ENCODE results near the gene NCOR2. TPM values are rescaled to one million over a fixed set of nuclear protein-coding genes. Genes with fewer than 3 reads are reported as not detected.
A peak's percentile ranks its signal among the peaks of the same experiment; 100 is the strongest.

NCOR2 gene
- total RNA-seq, 1 experiment from 2014 or later = 8.7 TPM

DNA sequence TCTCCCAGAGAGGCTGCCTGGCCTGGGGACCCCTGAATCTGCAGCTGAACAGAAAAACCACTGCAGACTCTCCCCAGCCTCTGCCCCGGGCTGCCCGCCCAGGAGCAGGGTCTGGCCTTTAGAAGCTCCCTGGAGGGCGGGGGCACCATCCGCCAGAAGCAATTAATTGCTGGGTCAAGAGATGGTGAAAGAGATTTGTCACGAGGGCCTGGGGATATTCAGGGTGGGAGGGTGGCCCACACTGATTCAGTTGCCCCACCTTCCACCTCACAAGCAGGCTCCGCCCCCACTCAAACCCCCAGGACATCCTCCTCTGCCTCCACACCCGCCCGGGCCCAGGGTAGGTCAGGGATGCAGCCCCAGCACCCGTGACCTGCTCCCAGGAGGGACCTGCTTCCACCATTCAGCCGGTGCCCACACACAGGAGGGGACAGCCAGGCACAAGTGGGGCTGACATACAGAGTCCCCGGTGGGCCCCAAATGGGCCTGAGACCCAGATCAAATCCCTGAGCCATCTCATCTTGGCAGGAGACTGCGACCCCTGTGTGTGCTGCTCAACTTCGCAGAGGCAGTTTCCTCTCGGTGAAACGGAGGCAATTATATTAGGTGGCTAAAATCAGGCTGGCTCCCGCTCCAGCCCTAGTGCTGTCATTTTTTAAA is 23.0 kb downstream of the NCOR2 start:
- DNase-seq (ENCODE audit: low read depth) = no peak

DNA sequence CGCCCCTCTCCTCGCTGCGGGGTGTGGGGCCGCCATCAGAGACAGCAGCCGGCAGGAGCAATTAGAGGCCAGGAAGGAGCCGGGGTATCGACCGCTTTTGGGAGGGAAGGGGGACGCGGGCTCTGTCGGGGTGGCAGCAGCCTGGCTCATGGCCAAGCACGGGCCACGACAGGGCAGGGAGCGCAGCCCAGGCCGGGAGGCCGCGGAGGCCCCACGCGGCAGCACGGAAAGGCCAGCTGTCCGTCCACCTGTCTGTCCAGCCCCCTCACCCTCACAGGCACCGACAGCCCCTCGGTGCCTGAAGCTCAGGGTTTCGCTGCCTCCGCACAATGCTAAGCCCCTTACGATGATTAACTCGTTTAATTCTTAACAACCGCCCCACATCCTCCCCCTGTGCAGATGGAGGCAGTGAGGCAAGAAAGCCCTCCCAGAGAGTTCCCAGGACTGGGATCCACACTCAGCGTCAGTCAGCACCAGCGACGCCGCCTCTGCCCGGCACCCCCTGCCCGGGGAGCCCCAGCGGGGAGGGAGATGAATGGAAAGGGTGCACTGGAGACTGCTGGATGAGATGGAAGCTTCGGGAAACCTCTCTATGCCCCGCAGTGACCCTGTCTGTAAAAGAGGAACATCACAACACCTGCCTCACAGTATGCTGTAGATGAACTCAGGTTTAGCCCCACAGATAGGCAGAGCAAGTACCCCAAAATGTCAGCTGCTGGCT is 23.7 kb downstream of the NCOR2 start:
- no peak for DNase-seq (ENCODE audit: low read depth)

DNA sequence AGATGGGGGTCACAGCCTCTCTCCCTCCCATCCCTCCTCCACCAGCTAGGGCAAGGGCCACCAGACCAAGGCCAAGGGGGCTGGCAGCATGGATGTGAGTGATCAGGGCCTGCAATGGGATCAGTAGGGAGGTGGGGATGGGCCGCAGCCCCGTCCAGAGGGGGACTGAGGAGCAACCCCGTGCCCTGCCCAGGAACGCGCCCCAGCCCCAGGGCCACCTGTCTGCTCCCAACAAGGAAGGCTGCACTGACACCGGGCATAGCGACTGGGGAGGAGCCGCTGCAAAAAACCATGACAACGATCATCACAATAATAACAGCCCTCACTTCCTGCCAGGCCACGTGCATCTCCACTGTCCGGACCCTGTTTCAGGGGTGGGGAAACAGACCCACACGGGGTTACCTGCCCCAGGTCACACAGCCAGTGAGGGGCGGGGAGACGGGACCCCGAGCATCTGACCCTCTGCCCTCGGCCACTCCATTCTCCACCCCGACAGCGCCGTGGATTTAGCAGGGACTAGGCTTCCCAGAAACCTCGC is 24.3 kb downstream of the NCOR2 start:
- no peak for DNase-seq (ENCODE audit: low read depth)

DNA sequence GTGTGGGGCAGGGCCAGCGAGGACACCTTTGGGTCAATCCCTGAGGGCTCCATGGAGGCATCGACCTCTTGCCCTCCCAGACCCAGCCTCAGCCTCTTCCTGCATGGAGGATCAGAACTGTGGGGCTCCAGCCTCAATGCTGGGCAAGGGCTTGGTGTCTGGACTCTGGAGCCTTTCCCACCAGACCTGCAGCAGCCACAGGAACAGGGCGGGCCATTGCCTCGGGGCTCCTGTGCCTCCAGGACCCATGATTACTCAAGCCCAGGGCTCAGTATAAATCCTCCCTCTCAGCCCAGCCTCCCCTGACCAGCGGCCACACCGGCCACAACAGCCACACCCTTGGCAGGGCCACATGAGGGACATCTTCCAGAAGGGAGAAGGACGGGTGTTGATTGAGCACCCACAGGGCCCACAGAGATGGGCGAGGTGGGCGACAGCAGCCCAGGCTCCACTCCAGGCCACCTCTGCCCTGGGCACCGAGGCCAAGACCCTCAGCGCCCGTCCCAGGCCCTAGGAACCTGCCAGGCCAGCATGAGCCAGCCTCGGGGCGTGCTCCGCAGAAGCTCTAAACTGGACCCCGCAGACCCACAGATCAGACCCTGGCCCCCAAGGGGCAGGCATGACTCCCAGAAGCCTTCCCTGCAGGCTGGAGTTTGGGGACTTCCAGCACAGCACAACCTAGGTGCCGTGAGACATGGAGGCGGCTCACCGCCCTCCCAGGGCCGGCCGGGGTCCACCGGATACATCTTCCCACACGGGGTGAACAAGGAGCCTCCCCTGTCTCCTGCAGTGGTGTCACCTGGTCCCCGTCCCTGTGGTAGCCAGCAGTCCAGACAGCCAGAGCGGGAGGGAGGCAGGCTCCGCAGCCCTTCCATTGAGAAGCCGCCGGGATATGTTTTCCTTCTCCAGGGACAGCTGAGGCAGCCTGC is 25.1 kb downstream of the NCOR2 start:
- peak; percentile 34 for DNase-seq (ENCODE audit: low read depth)

DNA sequence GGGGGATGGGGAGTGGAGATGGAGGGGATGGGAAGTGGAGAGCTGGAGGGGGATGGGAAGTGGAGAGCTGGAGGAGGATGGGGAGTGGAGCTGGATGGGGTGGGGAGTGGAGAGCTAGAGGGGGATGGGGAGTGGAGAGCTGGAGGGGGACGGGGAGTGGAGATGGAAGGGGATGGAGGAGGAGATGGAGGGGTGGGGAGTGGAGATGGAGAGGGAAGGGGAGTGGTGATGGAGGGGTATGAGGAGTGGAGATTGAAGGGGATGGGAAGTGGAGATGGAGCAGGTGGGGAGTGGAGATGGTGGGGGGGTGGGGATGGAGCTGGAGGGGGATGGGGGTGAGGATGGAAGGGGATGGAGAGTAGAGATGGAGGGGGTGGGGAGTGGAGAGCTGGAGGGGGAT is 26.1 kb downstream of the NCOR2 start:
- DNase-seq (ENCODE audit: low read depth) = no peak

DNA sequence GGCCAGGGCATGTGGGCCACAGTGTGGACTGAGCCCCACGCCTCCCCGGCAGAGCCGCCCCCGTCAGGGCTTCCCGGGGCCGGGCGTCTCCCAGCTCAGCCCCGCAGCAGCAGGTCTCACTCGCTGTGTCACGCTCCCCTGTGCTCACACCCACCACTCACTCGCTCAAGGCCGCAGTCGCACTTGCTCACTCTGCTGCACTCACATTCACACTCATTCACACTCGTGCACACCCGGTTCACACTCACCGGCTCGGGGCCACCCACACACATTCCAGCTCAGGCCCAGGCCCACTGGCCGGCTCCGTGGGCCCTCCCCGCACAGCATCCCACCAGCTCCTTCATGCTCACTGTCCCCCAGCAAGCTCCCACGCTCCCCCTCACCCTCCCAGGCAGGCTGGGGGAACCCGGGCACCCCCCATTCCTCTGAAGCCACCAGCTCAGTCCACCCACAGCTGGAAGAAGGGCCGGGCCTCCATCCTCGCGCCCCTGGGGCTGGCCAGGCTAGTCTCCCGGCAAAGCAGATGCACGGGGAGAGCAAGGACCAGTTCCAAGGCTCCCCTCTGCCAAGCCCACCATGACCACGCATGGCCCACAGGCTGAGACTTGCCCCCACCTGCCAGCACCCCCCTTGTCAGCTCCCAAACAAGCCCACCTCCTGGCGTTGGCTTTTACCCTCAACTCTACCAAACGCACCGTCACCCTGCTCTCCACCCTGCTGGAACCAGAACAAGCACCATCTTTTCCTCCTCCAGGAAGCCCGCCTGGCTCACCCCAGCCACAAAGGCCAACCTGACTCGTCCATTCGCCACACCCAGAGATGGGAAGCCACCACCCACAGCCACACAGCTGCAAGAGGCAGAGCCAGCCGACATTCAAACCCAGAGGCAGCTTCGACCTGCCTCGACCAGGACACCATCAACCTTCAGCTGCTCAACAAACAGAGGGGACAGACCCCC is 28.0 kb downstream of the NCOR2 start:
- DNase-seq (ENCODE audit: low read depth) = no peak

DNA sequence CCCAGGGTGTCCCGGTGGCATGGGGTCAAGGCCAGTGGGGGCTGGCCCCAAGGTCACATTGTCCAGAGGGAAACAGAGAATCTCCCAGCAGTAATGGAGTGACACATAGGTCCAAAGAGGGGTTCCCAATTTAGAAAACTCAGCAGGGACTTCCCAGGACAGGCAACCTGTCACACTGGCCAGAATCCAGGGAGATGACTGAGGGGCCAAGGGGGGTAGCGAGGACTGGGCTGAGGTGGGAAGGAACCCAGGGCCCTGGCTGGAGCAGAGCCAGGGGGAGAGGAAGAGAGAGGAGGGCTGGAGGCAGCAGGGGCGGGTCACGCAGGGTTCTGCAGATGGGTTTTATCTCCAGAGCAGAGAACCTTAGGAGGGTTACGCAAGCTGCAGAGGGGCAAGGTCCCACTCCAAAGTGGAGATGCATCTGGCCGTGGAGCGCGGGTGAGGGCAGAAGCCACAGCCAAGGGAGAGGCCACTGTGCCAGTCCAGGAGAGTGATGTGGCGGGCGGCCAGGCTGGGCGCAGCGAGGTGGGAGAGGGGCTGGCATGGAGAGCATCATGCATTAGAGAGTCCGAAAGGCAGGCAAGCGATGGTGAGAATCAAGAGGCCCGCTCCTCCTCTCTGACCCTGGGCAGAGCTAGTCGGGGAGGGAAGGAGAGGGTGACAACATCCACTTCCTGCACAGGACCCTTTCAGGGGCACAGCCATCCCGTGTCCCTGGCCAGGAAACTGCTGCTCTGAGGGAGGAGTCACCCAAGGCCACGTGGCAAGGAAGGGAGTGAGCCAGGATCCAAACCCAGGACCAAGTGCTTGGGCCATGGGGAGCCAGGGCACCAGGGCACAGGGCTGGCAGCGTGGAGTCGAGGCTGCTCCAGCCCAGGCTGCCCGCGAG is 29.0 kb downstream of the NCOR2 start:
- DNase-seq (ENCODE audit: low read depth) = no peak

DNA sequence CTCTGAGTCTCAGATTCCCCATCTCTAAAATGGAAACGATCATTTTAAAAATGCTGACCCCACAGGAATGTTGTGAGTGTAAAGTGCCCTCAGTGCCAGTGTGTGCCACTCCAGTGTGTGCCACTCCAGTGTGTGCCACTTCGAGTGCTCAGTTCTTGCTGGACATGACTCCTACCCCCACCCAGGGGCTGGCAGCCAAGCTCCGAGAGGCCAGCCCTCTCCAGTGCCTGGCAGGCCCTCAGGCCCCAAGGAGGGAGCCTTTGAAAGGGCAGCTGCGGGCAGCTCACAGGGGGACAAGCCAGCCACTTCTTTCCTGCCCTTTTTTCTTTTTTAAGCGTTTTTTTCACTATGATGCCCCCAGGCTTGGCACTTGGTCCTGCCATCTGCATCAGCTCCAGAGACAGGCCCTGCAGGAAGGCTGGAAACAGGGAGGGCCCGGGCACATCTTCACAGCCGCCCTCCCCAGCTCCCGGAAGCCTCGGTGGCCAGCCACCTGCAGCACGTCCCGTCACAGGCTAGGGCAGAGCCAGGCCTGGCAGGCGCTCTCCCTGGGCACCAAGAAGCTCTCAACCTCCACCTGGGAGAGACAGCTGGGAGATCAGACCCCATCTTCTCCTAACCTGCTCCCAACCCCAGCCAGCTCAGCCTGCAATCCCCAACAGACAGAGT is 29.8 kb downstream of the NCOR2 start:
- DNase-seq (ENCODE audit: low read depth) = peak; percentile 58

DNA sequence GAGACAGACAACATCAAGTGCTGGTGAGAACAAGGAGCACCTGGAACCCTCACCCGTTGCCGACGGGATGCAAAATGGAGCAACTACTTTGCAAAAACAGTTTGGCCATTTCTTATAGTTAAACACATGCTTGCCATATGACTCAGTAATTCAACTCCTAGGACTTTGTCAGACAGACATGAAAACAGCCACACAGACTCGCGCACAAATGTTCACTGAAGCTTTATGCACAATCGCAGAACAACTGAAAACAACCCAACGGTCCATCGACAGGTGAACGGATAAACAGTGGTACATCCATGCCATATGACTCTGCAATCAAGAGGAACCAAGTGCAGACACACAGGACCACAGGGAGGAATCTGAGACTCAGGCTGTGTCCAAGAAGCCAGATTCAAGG is 30.8 kb downstream of the NCOR2 start:
- no peak for DNase-seq (ENCODE audit: low read depth)

DNA sequence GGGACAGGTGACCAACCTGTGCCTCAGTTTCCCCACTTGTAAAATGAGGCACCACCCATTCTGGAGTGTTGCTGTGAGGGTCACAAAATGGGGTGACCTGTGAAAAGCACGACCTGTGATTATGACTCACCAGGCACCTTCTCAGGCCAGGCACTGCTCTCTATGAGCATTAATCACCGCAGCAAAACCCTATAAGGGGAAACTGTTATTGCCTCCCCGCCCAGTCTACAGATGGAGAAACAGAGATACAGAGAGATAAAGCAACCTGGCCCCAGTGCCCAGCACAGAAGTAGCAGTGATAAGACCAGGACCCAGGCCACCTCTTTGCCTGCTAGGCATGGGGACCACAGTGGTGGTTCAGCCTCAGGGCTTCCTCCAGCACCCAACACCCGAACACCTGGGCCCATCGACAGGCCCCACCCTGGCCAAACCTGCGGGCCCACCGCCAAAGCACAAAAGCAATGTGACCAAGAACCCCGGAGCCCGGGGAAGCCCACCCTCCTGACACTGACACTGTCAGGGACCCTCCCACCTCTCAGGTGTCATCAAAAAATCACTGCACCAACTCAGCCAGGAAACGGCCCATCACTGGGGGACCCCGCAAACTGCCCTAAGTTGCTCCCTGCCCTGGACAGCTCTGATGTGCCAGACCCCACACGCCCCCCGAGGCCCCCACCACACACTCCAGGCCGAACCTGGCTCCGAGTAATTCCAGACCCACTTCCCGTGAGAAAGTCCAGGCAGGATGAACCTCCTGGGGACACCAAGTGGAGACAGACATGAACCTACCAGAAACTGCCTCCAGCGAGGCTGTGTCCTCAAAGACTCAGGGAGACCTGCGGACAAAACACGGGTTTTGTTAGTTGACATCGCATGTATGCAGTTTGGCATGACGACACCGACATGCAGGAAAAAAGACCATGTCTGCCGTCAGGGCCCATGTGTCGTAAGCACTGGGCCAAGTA is 32.4 kb downstream of the NCOR2 start:
- DNase-seq (ENCODE audit: low read depth) = no peak

DNA sequence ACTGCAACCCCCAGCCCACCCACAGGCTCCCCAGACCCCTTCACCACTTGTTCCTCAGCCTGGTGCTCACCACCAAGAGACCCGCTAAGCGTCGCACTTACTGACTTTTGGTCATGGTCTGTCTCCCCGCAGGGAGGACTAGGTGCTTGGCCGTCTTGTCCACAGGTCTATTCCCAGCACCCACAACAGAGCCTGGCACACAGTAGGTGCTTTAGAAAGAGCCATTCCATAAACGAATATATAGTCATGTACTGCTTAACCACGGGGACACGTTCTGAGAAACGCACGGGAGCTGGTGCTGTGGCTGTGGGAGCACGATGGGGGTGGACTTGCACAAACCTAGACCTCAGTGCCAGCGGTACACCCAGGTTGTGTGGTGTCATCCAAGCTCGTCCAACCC is 34.0 kb downstream of the NCOR2 start:
- no peak for DNase-seq (ENCODE audit: low read depth)

DNA sequence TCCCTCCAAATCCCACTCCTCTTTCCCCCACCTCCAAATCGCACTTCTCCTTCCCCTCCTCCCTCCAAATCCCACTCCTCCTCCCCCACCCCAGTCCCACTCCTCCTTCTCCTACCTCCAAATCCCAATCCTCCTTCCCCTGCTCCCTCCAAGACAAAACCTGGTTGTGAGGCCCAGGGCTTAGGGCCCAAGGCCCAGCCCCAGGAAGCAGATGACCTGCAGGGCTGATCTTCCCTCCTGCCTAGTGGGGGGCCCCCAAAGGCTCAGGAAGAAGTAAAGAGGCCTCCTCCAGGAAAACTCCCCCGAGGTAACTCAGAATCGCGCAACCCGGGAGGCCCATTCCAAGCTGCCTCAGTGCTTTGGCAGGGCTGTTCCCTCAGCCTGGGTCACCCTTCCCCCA is 34.4 kb downstream of the NCOR2 start:
- no peak for DNase-seq (ENCODE audit: low read depth)

DNA sequence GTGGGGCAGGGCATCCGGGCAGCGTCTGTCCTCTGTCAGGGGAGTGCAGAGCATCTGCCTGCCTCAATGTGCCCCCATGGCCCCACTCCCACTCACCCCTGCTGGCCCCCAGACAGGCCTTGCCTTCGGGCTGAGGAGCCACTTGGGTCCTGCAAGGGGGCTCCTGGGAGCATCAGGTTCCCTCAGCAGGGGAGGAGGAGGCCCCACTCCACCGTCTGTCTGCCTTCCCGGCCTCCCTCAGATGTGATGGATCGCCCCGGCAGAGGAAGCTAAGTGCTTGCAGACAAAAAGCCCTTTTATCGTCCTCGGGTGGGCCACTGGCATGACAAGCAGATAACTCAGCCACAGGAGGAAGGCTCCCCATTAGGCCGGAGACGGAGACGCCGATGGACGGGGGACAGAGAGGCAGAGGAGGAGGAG is 35.1 kb downstream of the NCOR2 start:
- no peak for DNase-seq (ENCODE audit: low read depth)

DNA sequence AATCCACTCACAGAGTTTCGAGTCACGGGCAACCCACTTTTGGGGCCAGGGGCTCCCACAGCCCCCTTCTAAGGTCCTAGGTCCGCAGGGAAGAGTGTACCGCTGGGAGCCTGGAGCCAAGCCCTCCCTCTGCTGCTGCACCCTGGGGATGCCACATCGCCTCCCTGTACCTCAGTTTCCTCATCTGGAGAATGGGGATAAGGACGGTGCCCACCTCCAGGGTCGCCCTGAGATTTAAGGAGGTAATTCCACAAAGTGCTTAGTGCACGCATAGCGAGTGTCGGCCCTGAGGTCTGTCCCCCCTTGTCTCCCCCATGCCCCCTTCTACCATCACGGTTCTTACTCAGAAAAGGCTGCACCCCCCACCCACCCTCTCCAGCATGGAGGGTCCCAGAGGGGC is 35.5 kb downstream of the NCOR2 start:
- no peak for DNase-seq (ENCODE audit: low read depth)

DNA sequence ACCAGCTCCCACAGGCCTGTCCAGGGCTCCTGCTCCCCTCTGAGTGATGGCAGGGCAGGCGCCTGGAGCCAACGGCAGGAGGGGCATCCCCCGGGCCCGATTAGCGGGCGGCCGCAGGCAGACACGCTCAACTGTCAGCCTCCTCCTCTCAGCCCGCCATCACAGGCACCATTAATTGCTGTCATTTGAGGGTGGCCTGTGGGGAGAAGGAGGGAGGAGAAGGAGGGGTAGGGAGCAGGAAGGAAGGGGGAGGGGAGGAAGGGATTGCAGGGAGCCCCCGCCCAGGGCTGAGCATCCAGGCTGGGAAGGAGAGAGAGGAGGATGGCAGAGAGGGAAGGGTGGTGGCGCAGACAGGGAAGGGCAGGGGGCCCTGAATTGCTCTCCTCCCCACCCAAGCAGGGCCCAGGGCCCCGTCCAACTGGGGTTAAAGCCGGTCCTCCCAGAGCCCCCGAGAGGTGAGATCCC is 36.1 kb downstream of the NCOR2 start:
- no peak for DNase-seq (ENCODE audit: low read depth)

DNA sequence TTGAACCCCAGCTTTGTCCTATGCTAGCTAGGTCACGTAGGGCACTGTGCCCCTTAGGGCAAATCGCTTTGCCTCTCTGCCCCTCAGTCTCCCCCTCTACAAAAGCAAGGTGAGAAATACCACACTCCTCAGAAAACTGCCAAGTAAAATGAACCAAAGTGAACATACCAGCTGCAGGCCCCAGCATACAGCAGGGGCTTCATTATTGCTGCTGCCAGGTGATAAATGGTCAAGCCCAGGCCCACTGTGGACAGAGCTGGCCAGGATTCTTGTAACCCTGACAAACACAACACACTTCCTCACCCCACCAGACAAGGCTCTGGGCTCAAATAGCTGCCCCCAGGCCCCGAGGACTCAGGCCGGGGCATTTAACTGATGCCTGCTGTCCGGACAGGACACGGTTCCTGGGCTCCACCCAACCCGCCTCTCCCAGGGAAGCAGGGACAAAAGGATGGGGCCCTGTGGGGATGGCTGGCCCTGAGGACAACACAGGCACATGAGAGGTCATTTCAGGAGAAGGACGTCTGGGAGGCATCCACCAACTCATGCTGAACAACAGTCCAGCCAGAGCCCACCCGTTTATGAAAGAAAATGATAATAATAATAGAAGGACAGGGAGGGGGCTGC is 36.7 kb downstream of the NCOR2 start:
- no peak for DNase-seq (ENCODE audit: low read depth)

DNA sequence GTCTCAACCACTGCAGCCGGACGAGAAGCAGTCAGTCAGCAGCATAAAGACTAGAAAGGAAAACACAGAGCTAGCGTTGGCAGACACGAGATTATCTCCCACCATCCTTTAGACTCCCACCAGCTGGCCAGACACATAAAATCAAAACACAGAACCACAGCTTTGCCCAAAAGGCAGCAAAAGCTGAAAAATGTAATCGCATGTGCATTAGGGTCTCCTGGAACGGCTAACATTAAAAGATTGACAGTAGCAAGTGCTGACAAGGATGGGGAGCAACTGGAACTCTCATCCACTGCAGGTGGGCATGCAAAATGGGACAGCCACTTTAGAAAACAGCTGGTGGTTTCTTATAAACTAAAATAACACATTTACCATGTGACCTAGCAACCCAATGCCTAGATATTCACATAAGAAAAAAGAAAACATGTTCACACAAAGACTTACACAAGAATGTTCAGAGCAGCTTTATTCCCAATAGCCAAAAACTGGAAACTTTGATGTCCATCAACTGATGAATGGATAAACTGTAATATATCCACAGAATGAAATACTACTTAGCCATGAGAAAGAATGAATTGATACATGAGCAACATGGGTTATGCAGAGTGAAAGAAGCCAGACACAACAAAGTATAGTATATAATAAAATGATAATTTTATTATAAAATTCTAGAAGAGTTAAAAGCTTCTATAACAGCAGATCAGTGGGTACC is 37.7 kb downstream of the NCOR2 start:
- no peak for DNase-seq (ENCODE audit: low read depth)

All from RPMI7951 (cell line).